SH-SY5Y (cell line): Measurements from ENCODE around the gene PPT2.

Experiments used
- GATA2 ChIP-seq: IDR thresholded peaks from 2 replicates; pipeline ENCODE4 v1.6.1; 2011; ENCODE audit warnings: mild to moderate bottlenecking, low read depth, low read length
- GATA3 ChIP-seq: IDR thresholded peaks from 2 replicates; pipeline ENCODE4 v1.6.1; 2011; ENCODE audit warnings: low read depth, mild to moderate bottlenecking, low read length, moderate library complexity

GRCh38 chr6:32198345-32198696 is 44.4 kb downstream of the PPT2 start:
- no peak for TF ChIP-seq GATA2
- TF ChIP-seq GATA3: no peak
